LHCN-M2 (cell line): ENCODE data around the gene VAC14. TPM values are rescaled to one million over a fixed set of nuclear protein-coding genes. Genes with fewer than 3 reads are reported as not detected.

ENCODE experiments used
- DNase-seq: peaks from one replicate; pipeline ENCODE4 v3.0.0-alpha.2; 2012; ENCODE audit warnings: low read depth
- total RNA-seq: library from RNA; depleted of rRNA; stranded (reverse); fragments of >200 nt; gene quantifications from 2 replicates; pipeline ENCODE4 v1.2.3, GENCODE V29; 2014

Gene VAC14
- total RNA-seq, 1 experiment from 2014 or later = 62.2 TPM

- DNase-seq = no peak
Measured at GRCh38 chr16:70708366-70709246, 92.4 kb downstream of the VAC14 start.

- peak; percentile 85 for DNase-seq
Measured at GRCh38 chr16:70706948-70707465, 94.0 kb downstream of the VAC14 start.

- DNase-seq = no peak
Measured at GRCh38 chr16:70705056-70705455, 95.9 kb downstream of the VAC14 start.

GRCh38 chr16:70704586-70704985 lies 96.4 kb downstream of the VAC14 start:
- no peak for DNase-seq

DNA sequence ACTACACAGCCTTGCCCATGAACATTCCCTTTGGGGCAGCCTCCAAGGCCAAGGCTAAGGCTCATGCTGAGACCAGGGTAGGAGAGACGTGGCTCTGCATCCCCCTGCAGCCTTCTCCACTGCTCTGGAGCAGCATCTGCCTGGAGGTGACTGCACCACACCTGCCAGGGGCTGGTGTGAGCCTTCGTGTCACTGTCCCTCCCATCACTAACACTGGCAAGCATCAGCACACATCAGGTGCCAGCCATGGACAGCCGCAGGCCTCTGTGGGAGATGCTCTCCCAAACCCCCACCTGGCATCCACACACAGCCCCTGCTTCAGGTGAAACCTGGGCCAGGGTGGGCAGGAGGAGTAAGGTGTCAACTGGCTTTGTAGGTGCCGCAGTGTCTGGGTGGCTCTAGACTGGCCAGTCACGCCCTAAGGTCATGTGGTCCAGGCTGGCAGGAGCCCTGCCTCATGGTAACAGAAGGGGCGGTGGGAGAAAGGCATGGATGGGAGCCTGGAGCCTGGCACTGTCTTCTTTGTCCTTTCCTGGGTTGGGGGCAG lies 97.0 kb downstream of the VAC14 start:
- DNase-seq = no peak

DNA sequence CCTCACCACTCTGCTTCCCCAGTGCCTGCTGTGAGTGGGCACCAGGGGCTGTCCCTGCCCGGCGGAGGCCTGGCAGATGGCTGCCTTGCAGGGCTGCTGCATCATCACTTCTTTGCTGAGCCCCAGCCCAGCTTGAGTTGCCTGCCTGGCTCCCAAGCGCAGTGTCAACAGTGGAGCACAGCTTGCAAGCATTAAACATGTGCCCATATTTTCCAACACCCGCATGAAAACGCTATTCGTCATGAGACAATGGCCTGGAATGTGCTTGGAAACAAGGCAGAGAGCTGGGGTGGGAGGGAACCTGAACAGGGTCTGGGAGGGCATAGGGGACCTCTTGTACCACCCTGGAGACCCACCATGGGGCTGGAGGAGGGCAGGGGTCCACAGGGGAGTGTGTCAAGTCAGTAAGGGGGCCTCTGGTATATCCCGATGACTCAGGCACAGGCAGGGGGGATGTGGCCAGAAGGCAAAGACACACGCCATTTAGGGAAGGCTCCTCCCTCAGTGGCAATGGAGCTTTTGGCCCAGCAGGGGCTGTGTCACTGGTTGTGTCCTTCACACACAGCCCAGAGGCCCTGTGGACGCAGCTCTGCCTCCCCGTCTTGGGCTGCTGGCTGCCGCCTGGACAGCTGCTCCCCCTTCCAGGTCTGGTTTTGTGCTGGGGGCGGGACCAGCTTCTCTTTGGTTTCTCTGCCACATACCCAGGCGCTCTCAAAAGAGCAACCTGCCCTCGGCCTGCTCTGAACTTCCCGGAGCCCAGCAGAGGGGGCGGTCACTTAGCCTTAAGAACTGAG lies 97.7 kb downstream of the VAC14 start:
- DNase-seq = peak; percentile 96

- DNase-seq = no peak
Measured at GRCh38 chr16:70702624-70703023, 98.3 kb downstream of the VAC14 start.

DNA sequence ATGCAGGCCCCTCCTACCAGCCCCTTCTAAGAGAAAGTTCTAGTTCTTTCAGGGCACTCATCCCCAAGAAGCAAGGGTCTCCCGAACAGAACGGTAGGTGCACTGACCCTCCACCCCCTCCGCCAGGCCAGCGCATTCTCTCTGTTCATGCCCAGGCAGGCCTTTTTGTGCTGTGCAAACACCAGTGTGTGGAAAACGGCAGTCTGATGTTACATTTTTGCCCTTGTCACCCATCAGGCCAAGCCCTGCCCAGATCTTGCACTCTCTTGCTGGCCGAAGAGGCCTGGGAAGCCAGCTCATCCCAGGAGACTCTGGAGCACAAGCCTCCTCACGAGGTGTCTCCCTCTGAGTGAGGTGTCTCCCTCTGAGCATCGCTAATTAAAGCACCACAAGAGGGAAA lies 99.0 kb downstream of the VAC14 start:
- DNase-seq = no peak

- DNase-seq = no peak
Measured at GRCh38 chr16:70701596-70701995, 99.4 kb downstream of the VAC14 start.

DNA sequence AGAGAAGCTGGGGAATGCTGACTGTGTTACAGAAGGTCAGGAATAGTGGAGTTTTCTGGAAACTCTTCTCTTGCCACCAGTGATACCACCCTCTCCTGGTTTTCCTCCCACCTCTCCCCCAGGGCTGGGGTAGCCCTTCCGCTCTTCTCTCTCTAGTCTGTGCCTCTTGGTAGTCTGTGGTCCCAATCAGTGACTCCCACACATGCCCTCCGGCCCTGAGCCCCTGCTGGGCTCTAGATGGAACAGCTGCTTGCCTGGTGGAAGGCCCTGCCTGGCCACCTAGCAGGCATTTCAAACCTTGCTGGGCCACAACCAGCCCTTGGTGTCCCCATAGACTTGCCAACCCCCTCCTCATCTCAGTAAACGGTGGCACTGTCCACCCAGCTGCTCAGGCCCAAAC lies 99.9 kb downstream of the VAC14 start:
- peak; percentile 87 for DNase-seq

DNA sequence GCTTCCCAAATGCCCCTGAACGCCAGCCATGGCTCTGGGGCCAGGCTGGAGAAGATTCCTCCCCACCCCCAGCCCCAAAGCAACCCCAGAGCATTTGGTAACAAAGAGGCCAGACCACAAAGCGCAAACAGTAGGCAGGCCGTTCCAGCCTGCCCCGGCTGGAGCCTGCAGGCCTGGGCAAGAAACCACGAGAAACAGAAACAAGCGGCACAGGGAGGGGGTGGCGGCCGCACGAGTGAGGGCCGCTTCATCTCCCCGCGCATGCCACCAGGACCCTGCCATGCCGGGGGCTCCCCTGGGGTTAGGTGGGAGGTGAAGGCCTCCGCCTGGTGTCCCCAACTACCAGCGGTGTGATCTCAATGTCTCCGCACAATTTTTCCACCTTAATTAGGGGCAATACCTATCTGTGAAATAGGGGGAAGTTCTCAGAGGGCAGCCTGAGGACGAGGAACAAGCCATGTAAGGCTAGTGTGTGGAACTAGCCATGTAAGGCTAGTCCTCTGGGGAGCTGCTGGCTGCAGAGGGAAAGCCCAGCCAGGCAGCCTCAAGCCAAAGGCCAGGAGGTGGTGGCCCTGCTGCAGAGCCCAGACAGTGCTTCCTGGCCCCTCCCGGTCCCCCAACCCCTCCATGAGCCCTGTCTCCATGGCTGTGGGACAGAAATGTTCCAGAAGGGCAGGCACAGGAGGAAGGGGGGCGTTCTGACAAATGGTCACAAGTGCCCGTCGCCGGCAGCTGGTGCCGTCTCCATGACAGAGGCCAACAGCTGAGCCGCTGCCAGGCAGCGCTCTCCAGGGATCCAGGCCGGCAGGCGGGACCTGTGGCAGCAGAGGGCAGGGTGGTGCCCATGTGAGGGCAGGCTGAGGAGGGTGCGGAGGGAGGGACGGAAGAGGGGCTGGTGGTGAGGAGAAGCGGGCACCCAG lies 100.6 kb downstream of the VAC14 start:
- DNase-seq = peak; percentile 97

- DNase-seq = no peak
Measured at GRCh38 chr16:70699696-70700095, 101.3 kb downstream of the VAC14 start.

- DNase-seq = no peak
Measured at GRCh38 chr16:70698901-70699300, 102.1 kb downstream of the VAC14 start.

GRCh38 chr16:70697594-70698170 lies 103.3 kb downstream of the VAC14 start:
- no peak for DNase-seq

DNA sequence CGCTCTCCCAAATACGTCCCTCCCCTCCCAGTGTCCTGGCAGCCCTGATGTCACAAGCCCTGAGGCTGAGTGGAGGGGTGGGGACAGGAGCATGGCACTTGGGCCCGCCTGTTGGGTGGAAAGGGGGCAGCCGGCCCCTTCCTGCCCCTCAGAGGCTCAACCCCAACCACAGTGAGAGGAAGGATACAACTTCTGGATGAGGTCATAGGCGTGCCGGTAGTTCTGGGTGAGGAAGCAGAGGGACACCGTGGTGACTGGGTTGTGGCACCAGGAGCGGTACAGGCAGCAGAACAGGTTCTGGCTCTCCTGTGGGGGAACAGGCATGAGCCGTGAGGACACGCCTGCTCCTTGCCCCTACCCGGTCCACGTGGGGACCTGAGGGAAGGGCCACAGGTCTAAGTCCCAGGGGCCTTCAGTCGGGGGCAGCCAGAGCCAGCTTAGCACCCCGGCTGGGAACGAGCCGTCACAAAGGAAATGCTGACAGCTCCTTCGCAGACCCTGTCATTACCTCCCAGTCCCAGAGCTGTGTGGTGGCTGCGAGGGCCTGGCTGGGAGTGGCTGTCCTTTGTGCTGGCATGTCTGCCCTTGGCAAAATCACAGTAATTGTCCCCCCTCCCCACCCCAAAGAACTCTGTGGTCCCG lies 103.9 kb downstream of the VAC14 start:
- no peak for DNase-seq

GRCh38 chr16:70696355-70696754 lies 104.6 kb downstream of the VAC14 start:
- DNase-seq = no peak

DNA sequence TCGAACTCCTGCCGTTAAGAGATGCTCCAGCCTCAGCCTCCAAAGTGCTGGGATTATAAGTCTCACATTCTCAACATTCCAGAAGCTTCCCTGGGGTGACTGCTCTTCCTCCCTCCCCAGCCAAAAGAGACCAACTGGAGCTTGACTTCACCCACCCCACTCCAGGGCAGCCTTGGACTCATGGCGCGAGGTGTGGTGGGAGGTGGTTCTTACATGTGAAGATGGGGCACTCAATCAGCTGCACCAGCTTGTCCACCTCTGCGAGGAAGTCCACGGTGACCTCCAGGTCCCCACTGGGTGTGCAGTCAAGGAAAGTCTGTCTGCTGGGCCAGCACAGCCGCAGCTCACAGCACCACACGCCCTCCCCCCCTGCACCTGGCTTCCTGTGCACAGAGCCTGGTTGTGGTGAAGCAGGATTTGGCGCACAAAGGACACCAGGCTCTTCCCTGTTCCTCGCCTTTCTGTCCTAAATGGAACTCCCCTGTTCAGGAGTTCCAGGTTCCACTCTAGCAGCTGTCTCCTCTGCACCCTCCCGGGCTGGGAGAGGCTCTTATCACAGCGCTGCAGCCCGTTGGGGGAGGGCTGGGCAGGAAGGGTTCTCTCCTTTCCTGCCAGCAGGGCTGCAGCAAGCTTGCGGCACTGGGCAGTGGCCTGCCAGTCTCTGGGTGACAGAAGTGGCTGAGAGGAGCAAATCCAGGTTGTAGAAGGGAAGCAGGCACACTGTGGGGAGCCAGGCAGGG lies 105.5 kb downstream of the VAC14 start:
- DNase-seq = peak; percentile 92

- DNase-seq = no peak
Measured at GRCh38 chr16:70694868-70695218, 106.1 kb downstream of the VAC14 start.

GRCh38 chr16:70694088-70694867 lies 106.7 kb downstream of the VAC14 start:
- DNase-seq = peak; percentile 97
